SHP77 treated with DMSO at 0.1 percent for 48 hours (cell line): ENCODE data around the gene GLB1L3.
A peak's percentile ranks its signal among the peaks of the same experiment; 100 is the strongest.
"Not testable (repeated sequence)": the region's sequence is repeated elsewhere in the genome, so short reads cannot be mapped to it uniquely, and the experiment has no call there.

Experiments
- DNase-seq: peaks from one replicate; lab custom pipeline; 2025; lab: John Stamatoyannopoulos, UW

The GLB1L3 gene

DNA sequence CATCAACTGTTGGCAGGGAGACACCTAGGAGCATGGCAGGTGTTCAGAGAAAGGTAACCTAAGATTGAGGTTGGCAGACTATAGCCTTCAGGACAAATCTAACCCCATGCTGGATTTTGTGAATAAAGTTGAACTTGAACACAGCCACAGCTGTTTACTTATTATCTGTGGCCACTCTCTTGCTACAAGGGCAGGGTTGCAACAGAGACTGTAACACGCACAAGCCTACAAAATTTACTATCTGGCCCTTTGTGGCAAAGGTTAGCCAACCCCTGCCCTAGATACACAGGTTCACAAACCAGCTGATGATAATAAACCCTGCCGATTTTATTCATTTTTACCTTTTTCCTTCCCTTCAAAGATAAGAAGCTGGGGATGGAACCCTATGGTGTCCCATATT lies 25.5 kb upstream of the GLB1L3 start:
- no peak for DNase-seq

DNA sequence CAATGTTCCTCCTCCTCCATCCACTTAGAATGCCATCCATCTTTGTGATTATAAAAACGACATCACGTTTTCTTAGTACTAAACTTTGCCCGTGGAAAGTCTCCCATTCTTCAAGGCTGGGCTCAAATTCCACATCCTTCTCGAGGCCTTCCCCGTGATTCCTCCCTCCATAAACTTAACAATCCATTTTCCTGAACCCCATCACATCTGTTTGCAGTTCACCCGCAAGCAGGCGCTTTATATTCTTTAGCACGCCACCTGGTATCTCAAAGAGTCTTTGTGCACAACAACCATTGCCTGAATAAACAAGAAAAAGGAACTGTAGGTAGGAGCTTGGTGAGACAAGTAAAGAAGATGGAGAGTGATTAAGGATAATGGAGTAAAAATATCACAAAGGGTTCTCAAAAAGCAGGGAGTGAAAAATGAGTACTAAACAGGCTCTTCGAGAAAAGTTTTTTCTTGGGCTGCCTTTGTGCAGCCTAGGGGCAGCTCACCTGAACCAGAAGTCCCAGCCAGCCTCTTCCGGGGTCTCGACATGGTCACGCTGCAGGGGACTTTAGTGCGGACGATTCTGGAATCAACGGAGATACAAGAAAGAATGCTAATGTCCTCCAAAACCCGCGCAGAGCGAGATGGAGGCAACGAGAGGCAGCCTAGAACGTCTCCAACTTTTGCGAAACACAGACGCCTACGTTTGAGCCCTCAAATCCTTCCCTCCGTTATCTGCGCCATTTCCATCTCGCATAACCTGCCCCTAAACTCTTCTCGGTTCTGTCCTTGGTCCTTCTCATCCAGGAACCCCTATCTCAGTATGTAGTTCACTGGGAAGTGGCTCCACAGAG lies 23.6 kb upstream of the GLB1L3 start:
- no peak for DNase-seq

DNA sequence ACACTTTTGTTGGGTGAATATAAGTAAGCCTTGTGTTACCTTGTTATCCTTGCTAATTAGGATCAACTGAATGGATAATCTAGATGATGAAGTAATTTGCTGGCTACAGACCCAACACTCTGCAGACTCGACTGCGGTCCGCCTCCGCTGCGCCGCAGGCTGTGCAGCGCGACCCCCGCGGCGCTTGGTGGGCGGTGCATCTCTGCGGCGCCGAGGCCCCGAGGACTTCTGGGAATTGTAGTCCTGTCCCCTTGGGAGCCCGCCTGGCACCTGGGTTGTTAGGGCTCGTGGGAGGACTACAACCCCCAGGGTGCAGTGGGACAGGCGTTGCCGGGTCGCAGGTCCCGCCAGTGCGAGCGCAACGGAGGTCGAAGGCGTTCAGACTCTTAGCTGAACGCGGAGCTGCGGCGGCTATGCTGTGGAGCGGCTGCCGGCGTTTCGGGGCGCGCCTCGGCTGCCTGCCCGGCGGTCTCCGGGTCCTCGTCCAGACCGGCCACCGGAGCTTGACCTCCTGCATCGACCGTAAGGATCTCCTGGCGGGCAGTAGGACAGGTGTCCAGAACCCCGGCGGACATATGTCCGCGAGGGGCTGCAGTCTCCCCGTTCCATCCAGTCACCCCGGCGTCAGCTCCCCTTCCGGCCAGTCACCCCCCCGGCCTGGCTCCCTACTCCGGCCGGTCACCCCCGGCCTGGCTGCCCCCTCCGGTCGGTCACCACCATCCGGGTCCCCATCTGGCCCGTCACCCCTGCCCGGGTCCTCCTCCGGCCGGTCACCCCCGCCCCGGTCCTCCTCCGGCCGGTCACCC lies 22.8 kb upstream of the GLB1L3 start, which contains the start of the genes ACAD8 and THYN1:
TSS of gene ACAD8 (plus strand) at position 381 of the 806 bp plus-strand sequence. CDS start at position 414, 33 bp downstream.
TSS of gene THYN1 (minus strand) at position 165 of the 806 bp plus-strand sequence. CDS start 470 bp downstream, outside the sequence.
- DNase-seq = peak; percentile 90

DNA sequence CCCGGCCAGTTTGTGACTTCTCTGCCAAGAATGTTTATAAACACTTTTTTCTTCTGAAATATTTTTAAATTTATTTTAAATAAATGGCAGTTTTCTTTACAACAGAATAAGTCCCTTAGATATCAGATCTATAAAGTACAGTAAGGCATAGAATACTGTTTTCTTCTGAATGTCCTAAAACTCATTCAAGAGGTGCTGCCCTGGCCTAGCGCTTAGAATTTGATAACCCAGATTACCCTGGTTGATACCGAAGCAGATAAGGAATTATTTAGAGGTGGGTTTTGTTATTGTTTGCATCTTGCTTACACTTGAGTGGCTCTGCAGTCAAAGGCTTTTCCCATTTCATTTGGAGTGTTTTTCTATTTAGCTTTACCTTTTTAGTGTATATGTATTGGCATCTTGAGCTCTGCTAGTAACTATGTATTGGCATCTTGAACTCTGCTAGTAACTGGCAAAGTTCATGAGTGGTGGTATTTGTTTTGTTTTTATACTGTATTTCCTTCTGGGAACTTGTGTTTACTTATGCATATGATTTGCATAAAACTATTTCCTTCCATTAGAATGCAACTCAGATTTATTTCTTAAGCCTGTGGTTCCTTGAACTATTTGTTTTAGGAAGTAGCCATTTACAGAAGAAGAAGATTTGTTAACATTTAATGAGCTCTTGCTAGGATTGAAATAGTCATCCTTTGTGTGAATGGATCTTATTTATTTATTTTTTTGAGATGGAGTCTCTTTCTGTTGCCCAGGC lies 21.6 kb upstream of the GLB1L3 start:
- DNase-seq = no peak

DNA sequence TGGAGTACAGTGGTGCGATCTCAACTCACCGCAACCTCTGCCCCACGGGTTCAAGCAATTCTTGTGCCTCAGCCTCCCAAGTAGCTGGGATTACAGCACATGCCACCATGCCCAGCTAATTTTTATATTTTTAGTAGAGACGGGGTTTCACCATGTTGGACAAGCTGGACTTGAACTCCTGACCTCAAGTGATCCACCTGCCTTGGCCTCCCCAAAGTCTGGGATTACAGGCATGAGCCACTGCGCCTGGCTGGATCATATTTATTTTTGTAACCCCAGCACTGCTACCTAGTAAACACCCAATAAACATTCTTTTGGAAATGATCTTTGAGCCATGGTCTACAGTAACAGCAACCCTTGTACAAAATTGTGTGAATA lies 21.0 kb upstream of the GLB1L3 start:
- not testable (repeated sequence) for DNase-seq

DNA sequence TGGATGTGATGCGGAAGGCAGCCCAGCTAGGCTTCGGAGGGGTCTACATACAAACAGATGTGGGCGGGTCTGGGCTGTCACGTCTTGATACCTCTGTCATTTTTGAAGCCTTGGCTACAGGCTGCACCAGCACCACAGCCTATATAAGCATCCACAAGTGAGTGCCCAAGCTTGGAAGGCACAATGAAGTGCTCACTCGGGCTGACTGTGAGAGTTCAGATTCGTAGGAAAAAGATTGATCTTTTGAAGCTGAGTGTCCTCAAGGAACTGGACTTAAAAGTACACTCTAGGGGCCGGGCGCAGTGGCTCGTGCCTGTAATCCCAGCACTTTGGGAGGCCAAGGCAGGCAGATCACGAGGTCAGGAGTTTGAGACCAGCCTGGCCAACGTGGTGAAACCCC lies 19.1 kb upstream of the GLB1L3 start:
- DNase-seq = no peak

DNA sequence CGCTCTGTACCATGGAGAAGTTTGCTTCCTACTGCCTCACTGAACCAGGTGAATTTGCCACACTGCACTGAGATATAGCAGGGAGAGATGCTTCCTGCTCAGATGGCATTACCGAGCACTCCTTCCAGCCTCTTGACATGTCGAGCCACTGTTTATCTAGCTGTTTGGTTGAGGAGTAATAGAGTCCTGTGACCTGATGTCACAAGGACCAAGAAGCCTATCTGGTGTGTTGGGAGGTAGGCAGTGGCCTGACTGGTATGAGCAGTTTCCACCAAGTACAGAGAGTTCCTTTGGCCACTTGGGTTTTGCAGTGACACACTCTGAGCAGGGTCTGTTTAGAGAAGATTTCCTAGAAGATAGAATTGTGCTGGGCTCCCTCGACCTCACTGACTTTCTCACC lies 17.6 kb upstream of the GLB1L3 start:
- DNase-seq = no peak

DNA sequence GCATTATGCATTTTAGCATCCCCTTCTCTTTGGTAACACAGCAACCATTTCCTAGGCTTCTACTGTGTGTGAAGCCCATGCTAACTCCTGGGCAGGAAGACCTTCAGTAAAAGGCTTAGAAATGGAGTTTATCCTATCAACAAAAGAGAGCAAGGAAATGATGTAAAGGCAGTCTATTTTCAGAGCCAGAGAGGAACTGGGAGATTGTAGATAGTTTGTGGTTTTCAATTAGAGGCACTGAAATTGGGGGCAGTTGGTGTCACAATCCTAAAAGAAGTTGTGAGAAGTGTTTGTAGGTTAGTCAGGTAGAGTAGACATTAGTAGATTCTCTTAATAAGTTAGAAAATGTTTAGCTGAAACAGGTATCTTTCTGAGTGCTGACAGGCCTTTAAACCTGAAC lies 15.7 kb upstream of the GLB1L3 start:
- DNase-seq = no peak

DNA sequence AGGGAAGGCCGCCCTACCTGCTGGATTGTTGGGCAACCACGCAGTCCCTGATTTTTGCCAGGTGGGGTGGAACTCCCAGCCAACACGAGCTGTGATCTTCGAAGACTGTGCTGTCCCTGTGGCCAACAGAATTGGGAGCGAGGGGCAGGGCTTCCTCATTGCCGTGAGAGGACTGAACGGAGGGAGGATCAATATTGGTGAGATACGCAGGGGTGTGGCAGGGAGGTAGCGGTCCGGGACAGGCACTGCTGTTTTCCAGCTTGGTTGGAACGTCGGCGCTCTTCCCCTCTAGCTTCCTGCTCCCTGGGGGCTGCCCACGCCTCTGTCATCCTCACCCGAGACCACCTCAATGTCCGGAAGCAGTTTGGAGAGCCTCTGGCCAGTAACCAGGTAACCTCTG lies 15.2 kb upstream of the GLB1L3 start:
- DNase-seq = no peak

DNA sequence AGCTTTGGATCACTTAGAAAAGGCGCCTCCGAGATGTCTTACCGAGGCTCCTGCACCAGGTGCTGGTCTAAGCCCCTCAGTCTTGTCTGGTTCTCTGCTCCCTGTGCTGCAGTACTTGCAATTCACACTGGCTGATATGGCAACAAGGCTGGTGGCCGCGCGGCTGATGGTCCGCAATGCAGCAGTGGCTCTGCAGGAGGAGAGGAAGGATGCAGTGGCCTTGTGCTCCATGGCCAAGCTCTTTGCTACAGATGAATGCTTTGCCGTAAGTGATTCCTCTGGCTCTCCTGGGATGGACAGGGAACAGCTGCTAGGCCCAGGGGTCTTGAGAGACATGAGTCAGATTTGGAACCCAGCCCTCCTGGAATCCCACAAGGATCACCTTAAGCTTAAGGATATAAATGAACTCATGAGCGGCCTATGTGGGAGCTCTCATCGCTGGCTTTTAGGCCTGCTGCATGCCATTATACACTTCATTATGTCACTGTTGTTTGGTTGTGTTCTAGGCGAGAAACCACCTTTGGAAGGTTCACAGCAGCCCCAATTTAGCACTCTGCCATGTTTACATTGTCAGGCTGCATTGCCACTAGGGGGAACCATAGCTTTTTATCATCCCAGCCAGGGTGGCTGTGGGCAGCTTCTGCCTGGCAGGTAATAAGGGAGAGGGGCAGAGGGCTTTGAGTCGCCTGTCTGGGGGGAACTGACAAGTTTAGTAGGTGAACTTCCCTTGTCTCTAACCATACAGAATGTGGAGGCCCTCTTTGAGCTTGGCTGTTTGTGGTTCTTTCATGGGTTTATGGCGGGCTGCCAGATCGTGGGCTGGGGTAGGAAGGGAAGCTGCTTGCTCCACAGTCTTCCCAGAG lies 14.3 kb upstream of the GLB1L3 start:
- no peak for DNase-seq

DNA sequence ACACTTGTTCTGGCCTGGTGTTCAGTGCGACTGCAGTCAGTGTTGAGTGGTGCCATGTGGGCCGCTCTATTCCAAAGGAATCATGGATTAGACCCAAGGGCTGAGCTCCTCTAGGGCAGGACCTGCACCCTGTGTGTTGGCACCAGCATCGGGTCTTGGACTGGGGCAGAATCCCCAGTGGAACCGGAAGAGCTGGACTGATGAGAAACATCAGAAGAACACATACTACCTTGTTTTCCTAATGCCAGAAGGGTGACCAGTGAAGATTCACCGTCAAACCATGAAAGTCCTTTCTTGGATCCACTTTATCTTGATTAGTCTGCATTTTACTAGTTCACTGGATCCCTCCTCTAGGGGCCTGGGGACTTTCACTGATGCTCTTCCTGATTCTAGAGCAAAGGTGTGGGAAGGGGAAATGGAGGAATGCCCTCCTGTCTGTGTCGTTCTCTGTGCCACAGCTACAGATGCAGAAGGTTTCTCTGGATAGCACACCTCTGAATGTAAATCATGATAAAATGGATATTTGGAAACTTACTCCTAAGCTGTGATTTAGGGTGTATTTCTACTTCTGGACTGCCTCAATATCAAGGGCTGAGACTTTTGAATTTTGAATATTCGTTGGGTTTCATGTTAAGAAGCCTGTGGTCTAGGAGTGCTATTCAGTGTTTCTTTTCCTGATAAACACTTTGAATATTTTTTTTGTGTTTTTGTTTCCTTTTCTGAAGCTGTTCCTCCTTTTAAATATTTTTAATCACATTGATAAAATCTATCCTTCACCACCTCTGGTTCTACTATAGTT lies 11.0 kb upstream of the GLB1L3 start:
- DNase-seq = no peak

DNA sequence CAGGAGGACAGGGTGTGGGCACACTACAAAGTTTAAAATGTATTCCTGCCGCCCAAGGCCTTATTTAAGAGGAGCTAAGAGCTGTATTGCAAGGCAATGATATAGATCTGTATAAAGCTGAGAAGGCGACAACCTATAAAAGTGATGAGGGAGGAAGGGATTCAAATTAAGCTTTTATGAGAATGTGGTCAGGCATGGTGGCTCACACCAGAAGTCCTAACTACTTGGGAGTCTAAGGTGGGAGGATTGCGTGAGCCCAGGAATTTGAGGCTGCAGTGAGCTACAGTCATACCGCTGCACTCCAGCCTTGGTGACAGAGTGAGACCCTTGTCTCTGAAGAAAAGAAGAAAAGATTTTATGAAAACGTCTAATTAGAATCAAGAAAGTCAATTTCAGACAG lies 9.7 kb upstream of the GLB1L3 start:
- no peak for DNase-seq

DNA sequence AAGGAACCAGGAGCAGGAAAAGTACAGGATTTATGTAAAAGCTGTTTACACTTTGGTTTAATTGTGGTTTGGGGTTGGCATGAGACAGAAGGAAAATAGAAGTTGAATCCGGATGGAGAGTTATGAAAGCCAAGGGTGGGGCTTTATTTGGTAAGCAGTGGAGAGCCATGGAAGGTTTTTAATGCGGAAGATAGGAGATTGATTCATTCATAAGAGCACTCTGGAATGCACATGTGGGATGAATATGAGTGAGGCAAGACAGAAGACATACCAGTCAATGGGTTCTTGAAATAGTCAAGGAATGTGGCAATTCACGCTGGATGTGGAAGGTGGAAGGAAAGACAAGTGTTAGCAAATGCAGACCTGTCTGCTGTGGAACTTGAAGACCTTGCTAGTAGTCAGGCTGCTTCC lies 9.3 kb upstream of the GLB1L3 start:
- no peak for DNase-seq

DNA sequence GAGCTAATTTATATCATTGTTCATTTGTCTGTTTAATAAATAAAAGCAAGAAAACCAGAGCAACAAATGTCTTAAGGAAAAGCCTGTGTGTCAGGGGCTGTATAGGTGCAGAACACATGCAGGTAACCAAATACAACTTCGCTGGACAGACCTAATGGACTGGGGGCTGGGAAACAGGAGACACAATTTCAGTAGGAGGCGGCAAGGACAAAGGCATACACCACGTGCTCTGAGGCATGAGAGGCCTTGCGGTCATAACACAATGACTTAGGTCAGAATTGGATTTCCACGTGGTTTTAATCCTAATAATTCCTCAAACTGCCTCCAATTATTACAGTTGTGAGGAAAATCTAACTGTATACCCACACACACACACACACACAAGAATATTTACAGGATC lies 8.7 kb upstream of the GLB1L3 start:
- DNase-seq = no peak

DNA sequence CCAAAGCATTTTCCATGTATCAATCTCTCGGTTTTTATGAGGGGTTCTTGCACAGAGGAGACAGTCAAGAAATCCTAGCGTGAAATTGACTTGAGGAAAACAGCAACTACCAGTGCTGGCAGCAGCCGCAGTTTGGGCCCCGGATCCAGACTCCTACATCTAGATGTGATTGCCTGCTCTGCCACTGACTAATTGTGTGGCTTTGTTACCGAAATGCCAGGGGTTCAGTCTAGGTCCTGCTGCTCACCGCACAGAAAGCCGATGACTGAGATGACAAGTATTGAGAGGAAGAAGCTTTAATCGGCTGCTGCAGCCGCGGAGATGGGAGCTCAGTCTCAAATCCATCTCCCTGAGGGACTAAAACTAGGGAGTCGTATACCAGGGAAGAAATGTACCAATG lies 8.2 kb upstream of the GLB1L3 start:
- DNase-seq = no peak

DNA sequence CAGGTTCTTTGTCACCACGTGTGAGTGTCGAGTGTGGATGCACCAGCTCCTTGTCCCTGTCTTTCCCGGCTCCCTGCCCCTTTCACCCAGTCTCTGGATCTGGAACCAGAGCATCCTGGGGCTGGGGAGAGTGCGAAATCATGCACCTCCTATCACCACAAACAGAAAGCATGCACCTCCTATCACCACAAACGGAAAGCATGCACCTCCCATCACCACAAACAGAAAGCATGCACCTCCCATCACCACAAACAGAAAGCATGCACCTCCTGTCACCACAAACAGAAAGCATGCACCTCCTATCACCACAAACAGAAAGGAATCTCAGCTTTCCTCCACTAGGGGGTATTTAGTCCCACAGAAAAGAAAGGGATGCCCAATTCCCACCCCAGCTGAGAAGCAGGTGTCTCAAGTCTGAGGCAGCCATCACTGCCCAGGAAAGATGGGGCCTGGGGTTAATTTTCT lies 5.9 kb upstream of the GLB1L3 start:
- no peak for DNase-seq

DNA sequence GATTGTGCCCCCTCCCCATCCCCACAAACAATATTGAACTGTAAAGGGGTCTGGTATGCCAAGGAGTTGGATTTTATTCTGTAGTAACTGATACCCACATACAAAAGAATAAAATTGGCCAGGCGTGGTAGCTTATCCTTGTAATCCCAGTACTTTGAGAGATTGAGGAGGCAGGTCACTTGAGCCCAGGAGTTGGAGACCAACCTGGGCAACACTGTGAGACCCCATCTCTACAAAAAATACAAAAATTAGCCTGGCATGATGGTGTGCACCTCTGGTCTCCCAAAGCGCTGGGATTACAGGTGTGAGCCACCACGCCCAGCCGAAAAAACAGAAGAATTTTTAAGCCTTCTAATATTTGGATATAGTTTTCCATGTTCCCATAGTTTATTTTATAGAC lies 4.2 kb upstream of the GLB1L3 start:
- DNase-seq = no peak

DNA sequence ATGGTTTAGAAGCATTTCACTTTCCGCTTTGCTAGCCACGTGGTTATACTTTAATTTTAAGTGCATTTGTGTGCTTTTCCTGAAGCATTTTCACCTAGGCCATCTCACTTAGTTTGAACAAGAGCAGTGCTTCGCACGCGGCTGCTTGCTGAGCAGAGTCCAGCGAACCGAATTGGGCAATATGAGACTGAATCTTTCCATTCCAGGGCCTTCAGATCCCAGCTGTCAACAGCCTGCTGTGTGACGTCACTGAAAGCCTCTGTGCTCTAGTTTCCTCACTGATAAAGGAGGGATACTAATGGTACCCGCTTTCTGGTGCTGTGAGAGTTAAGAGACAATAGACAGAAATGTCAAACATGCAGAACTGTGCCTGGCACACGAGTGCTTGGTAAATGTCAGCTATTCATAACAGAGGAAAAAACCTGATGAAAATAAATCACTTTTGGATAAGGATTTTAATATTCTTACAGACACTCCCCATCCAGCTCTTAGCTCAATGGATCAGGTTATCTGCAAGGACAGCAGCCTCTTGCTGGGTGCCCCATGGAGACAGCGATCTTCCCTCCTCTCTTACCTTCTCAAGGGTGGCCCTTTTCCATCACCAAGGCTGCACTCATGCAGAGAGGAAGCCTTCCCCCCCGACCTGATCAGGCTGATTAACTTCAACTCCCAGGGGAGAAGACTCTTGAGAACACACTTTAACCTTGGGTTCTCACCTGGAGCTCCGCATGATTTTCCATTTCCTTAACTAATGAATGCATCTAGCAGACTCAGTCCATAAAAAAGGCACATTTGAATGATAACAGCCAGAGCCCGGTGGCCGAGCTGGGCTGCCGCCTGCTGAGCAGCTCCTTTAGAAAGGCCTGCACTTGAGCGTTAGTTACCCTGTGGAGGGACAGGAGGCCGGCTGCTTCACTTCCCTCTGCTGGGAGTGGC lies 3.5 kb upstream of the GLB1L3 start:
- peak; percentile 5 for DNase-seq

DNA sequence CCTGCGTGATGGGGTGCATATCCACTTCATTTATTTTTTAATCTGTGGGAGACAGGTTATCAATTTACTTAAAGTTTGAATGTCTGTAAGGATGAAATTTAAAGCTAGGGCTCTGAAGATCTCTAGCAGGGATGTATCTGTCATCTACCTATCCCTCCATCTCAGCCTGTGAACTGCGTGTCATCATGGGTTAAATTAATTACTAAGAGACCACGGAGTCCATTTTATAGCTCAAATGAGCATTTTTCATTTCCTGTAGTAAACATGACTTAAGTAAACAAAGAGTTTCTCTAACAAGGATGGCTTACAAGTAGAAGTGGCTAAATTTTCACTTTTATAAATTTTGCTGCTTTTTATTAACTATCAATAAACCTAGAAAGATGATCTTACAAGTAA lies 2.9 kb upstream of the GLB1L3 start:
- DNase-seq = no peak

DNA sequence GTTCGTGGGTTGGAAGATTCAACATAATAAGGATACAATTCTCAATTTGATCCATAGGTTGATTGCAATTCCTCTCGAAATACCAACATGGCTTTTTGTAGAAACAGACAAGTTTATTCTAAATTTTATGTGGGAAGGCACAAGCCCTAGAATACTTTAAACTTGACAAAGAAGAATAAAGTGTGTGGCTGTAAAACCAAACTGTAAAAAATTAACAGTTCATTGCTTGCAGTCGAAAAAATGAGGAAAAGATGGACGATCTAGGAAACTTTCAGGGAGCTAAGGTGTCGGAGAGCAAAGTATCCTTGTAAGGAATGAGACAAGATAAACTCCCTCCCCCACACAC lies 1.0 kb upstream of the GLB1L3 start:
- DNase-seq = no peak
